ENCODE data around the gene PIGU. TPM values are rescaled to one million over a fixed set of nuclear protein-coding genes. Genes with fewer than 3 reads are reported as not detected.
"Not testable (repeated sequence)": the region's sequence is repeated elsewhere in the genome, so short reads cannot be mapped to it uniquely, and the experiment has no call there.

Gene PIGU
- total RNA-seq, 1 experiment from 2014 or later = 24.4 TPM

GRCh38 chr20:34632870-34633452 lies 43.9 kb downstream of the PIGU start:
- H3K9me3 ChIP-seq (replicated peaks) = no peaks in the 10 kb centered on the region
- DNase-seq (ENCODE audit: low read depth in 1 of 2, low spot score in 2 of 2) = no peak
- no peak overlapping the region for H3K4me3 ChIP-seq
- peaks cover 12% of the 10 kb centered on the region for H3K4me1 ChIP-seq (replicated peaks)
- H3K27ac ChIP-seq = no peak overlapping the region
- peaks cover 34% of the 10 kb centered on the region for H3K36me3 ChIP-seq
- H3K27me3 ChIP-seq (replicated peaks) = no peaks in the 10 kb centered on the region

DNA sequence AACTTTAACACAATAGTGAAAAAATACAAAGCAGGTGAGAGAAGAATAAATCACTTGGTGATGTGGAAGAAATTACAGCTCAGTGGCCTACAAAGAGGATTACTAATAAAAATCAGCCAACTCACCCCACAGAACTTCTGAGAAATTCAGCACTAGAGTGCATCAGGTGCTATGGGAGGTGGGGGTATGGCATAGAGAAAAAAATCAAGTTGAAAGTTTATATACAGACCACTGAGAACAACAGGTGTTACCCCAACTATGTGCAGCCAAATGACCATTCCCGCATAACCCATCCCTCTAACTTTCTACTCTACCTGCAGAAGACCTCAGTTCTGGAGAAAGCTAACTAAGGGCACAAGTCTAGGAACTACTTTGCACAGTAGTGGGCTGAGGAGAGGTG lies 47.0 kb downstream of the PIGU start:
- Histone ChIP-seq H3K9me3 (replicated peaks) (no peaks in the 10 kb centered on the region), H3K4me1 (replicated peaks) (no peaks in the 10 kb centered on the region), H3K4me3 (no peak overlapping the region), H3K27ac (no peak overlapping the region), H3K36me3 (peaks cover 20% of the 10 kb centered on the region), H3K27me3 (replicated peaks) (no peaks in the 10 kb centered on the region)
- DNase-seq (ENCODE audit: low read depth in 1 of 2, low spot score in 2 of 2) = no peak

GRCh38 chr20:34629342-34629741 lies 47.5 kb downstream of the PIGU start:
- Histone ChIP-seq H3K27me3 (replicated peaks) (no peaks in the 10 kb centered on the region), H3K4me1 (replicated peaks) (no peaks in the 10 kb centered on the region), H3K9me3 (replicated peaks) (no peaks in the 10 kb centered on the region), H3K27ac (no peak overlapping the region), H3K36me3 (peaks cover 15% of the 10 kb centered on the region), H3K4me3 (no peak overlapping the region)
- DNase-seq (ENCODE audit: low read depth in 1 of 2, low spot score in 2 of 2) = no peak

- H3K4me3 ChIP-seq = no peak overlapping the region
- peaks cover 5% of the 10 kb centered on the region for H3K36me3 ChIP-seq
- no peak for DNase-seq (ENCODE audit: low read depth in 1 of 2, low spot score in 2 of 2)
Measured at GRCh38 chr20:34628026-34628425, 48.9 kb downstream of the PIGU start.

GRCh38 chr20:34627458-34627857 lies 49.4 kb downstream of the PIGU start:
- Histone ChIP-seq H3K4me3 (no peak overlapping the region), H3K9me3 (replicated peaks) (no peaks in the 10 kb centered on the region), H3K27me3 (replicated peaks) (no peaks in the 10 kb centered on the region), H3K36me3 (peaks cover under 1% of the 10 kb centered on the region), H3K27ac (no peak overlapping the region), H3K4me1 (replicated peaks) (no peaks in the 10 kb centered on the region)
- no peak for DNase-seq (ENCODE audit: low read depth in 1 of 2, low spot score in 2 of 2)

More at GRCh38 chr20:34628026-34628425, 48.9 kb downstream of the PIGU start:
- Histone ChIP-seq H3K27me3 (replicated peaks) (no peaks in the 10 kb centered on the region), H3K4me1 (replicated peaks) (no peaks in the 10 kb centered on the region), H3K9me3 (replicated peaks) (no peaks in the 10 kb centered on the region), H3K27ac (no peak overlapping the region)

DNA sequence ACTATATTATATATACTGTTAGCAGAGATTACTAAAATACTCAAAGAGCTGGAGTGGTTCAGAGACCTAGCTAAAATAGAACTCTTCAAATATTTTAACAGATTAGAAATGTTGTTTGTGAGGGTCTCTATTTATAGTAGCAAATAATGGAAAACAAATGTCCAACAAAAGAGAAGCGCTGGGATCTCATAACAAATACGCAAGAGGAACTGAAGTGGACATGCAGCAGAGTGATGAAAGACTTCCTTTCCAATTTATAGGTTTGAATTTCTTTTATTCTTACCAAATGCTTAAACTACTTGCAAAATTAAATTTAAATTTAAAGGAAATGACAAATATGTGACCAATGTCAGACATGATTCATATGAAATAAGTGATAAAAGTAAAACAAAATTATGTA lies 49.9 kb downstream of the PIGU start:
- no peak overlapping the region for H3K4me3 ChIP-seq
- no peak overlapping the region for H3K27ac ChIP-seq
- no peaks in the 10 kb centered on the region for H3K27me3 ChIP-seq (replicated peaks)
- no peaks in the 10 kb centered on the region; the same call in 1 of the 2 replicates for H3K36me3 ChIP-seq
- no peak for DNase-seq (ENCODE audit: low read depth in 1 of 2, low spot score in 2 of 2)
- H3K4me1 ChIP-seq (replicated peaks) = peaks cover under 1% of the 10 kb centered on the region; the same call in 1 of the 2 replicates
- no peaks in the 10 kb centered on the region for H3K9me3 ChIP-seq (replicated peaks)

- no peak for DNase-seq (ENCODE audit: low read depth in 1 of 2, low spot score in 2 of 2)
- H3K4me1 ChIP-seq (replicated peaks) = peaks cover 7% of the 10 kb centered on the region; the same call in 1 of the 2 replicates
Measured at GRCh38 chr20:34624629-34625028, 52.3 kb downstream of the PIGU start.

GRCh38 chr20:34622821-34623451 lies 54.0 kb downstream of the PIGU start:
- Histone ChIP-seq H3K27me3 (replicated peaks) (no peaks in the 10 kb centered on the region), H3K36me3 (no peaks in the 10 kb centered on the region; the same call in 1 of the 2 replicates)
- no peak for DNase-seq (ENCODE audit: low read depth in 1 of 2, low spot score in 2 of 2)

More at GRCh38 chr20:34624629-34625028, 52.3 kb downstream of the PIGU start:
- Histone ChIP-seq H3K9me3 (replicated peaks) (no peaks in the 10 kb centered on the region), H3K36me3 (no peaks in the 10 kb centered on the region; the same call in 1 of the 2 replicates), H3K27me3 (replicated peaks) (no peaks in the 10 kb centered on the region), H3K27ac (no peak overlapping the region), H3K4me3 (no peak overlapping the region)

GRCh38 chr20:34621383-34622367 lies 55.2 kb downstream of the PIGU start:
- no peaks in the 10 kb centered on the region; the same call in 1 of the 2 replicates for H3K36me3 ChIP-seq
- peaks cover 7% of the 10 kb centered on the region; the same call in 1 of the 2 replicates for H3K4me1 ChIP-seq (replicated peaks)
- H3K27ac ChIP-seq = no peak overlapping the region
- no peak overlapping the region for H3K4me3 ChIP-seq
- no peaks in the 10 kb centered on the region for H3K27me3 ChIP-seq (replicated peaks)
- no peaks in the 10 kb centered on the region for H3K9me3 ChIP-seq (replicated peaks)
- peak in 1 of 2 experiments; percentile 9 for DNase-seq (ENCODE audit: low read depth in 1 of 2, low spot score in 2 of 2)

More at GRCh38 chr20:34622821-34623451, 54.0 kb downstream of the PIGU start:
- no peak overlapping the region for H3K27ac ChIP-seq
- peaks cover 7% of the 10 kb centered on the region; the same call in 1 of the 2 replicates for H3K4me1 ChIP-seq (replicated peaks)
- no peaks in the 10 kb centered on the region for H3K9me3 ChIP-seq (replicated peaks)
- H3K4me3 ChIP-seq = no peak overlapping the region

DNA sequence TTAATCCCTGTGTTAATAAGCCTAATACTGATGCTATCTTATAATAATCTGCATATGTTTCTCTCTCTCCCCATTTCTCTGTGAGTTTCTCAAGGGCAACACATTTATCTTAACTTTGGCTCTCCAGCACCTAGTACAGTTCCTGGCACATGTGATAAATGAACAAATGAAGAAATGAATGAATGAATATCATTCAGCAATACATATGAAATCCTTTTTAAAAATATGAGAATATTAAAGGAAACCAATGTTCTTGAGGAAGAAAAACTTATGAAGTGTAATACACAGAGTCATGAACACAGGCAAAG lies 55.9 kb downstream of the PIGU start:
- Histone ChIP-seq H3K4me1 (replicated peaks) (peaks cover 7% of the 10 kb centered on the region; the same call in 1 of the 2 replicates), H3K36me3 (no peaks in the 10 kb centered on the region; the same call in none of the 2 replicates), H3K9me3 (replicated peaks) (no peaks in the 10 kb centered on the region), H3K27ac (no peak overlapping the region), H3K4me3 (no peak overlapping the region), H3K27me3 (replicated peaks) (no peaks in the 10 kb centered on the region)
- DNase-seq (ENCODE audit: low read depth in 1 of 2, low spot score in 2 of 2) = no peak

DNA sequence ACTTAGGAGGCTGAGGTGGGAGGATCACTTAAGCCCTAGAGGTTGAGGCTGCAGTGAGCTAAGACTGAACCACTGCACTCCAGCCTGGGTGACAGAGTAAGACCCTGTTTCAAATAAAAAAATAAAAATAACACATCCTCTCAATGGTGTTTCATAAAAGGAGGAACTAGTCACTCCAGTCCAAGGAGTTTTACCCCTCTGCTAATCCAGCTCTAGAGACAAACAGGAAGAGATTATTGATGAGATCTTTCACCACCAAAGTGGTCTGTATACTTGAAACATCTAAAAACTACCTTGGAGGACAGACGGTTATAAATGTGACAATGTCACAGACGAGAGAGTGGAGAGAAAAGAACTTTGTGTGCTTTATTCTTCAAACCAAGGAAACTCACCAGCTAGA lies 58.2 kb downstream of the PIGU start:
- H3K4me1 ChIP-seq (replicated peaks) = peaks cover 7% of the 10 kb centered on the region; the same call in 1 of the 2 replicates
- H3K9me3 ChIP-seq (replicated peaks) = no peaks in the 10 kb centered on the region
- no peak overlapping the region for H3K27ac ChIP-seq
- DNase-seq (ENCODE audit: low read depth in 1 of 2, low spot score in 2 of 2) = no peak
- no peaks in the 10 kb centered on the region for H3K27me3 ChIP-seq (replicated peaks)
- H3K4me3 ChIP-seq = no peak overlapping the region
- H3K36me3 ChIP-seq = peaks cover 9% of the 10 kb centered on the region

DNA sequence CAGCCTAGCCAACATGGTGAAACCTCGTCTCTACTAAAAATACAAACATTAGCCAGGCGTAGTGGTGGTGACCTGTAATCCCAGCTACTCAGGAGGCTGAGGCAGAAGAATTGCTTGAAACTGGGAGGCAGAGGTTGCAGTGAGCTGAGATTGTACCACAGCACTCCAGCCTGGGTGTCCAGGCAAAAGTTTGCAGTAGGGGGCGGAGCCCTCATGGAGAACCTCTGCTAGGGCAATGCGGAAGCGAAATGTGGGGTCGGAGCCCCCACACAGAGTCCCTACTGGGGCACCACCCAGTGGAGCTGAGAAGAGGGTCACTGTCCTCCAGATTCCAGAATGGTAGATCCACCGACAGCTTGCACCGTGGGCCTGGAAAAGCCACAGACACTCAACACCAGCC lies 60.0 kb downstream of the PIGU start:
- H3K36me3 ChIP-seq; H3K4me1 ChIP-seq (replicated peaks); H3K27ac ChIP-seq; H3K27me3 ChIP-seq (replicated peaks); H3K9me3 ChIP-seq (replicated peaks); DNase-seq (ENCODE audit: low read depth in 1 of 2, low spot score in 2 of 2); H3K4me3 ChIP-seq: not testable (repeated sequence)

DNA sequence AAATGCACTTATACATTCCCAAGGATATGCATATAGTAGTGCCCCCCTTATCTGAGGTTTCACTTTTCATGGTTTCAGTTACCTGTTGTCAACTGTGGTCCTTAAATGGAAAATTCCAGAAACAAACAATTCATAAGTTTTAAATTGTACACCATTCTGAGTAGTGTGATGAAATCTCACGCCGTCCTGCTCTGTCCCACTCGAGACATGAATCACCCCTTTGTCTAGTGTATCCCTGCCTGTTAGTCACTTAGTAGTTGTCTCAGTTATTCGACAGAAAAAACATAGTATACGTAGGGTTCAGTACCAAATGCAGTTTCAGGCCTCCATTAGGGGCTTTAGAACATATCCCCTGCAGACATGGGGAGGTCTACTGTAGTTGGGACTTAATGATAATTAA lies 61.4 kb downstream of the PIGU start:
- no peak overlapping the region for H3K4me3 ChIP-seq
- no peaks in the 10 kb centered on the region for H3K4me1 ChIP-seq (replicated peaks)
- no peaks in the 10 kb centered on the region for H3K27me3 ChIP-seq (replicated peaks)
- H3K36me3 ChIP-seq = peaks cover 9% of the 10 kb centered on the region; the same call in 1 of the 2 replicates
- no peak for DNase-seq (ENCODE audit: low read depth in 1 of 2, low spot score in 2 of 2)
- no peaks in the 10 kb centered on the region for H3K9me3 ChIP-seq (replicated peaks)
- no peak overlapping the region for H3K27ac ChIP-seq

DNA sequence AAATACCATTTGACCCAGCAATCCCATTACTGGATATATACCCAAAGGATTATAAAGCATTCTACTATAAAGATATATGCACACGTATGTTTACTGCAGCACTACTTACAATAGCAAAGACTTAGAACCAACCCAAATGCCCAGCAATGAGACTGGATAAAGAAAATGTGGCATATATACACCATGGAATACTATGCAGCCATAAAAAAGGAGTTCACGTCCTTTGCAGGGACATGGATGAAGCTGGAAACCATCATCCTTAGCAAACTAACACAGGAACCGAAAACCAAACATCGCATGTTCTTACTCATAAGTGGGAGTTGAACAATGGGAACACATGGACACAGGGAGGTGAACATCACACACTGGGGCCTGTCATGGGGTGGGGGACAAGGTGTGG lies 64.9 kb downstream of the PIGU start:
- H3K27me3 ChIP-seq (replicated peaks); H3K4me1 ChIP-seq (replicated peaks); H3K27ac ChIP-seq; H3K9me3 ChIP-seq (replicated peaks); H3K36me3 ChIP-seq; H3K4me3 ChIP-seq; DNase-seq (ENCODE audit: low read depth in 1 of 2, low spot score in 2 of 2): not testable (repeated sequence)

Data from SJSA1 (cell line).